ENCODE measurements around the gene BCL11A.

Gene BCL11A

DNA sequence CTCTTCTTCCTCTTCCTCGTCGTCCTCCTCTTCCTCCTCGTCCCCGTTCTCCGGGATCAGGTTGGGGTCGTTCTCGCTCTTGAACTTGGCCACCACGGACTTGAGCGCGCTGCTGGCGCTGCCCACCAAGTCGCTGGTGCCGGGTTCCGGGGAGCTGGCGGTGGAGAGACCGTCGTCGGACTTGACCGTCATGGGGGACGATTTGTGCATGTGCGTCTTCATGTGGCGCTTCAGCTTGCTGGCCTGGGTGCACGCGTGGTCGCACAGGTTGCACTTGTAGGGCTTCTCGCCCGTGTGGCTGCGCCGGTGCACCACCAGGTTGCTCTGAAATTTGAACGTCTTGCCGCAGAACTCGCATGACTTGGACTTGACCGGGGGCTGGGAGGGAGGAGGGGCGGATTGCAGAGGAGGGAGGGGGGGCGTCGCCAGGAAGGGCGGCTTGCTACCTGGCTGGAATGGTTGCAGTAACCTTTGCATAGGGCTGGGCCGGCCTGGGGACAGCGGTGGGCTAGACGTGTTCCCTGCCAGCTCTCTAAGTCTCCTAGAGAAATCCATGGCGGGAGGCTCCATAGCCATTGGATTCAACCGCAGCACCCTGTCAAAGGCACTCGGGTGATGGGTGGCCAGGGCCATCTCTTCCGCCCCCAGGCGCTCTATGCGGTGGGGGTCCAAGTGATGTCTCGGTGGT, 91.9 kb downstream of the BCL11A start:
- DNase-seq (ENCODE audit: low read depth), result no peak

DNA sequence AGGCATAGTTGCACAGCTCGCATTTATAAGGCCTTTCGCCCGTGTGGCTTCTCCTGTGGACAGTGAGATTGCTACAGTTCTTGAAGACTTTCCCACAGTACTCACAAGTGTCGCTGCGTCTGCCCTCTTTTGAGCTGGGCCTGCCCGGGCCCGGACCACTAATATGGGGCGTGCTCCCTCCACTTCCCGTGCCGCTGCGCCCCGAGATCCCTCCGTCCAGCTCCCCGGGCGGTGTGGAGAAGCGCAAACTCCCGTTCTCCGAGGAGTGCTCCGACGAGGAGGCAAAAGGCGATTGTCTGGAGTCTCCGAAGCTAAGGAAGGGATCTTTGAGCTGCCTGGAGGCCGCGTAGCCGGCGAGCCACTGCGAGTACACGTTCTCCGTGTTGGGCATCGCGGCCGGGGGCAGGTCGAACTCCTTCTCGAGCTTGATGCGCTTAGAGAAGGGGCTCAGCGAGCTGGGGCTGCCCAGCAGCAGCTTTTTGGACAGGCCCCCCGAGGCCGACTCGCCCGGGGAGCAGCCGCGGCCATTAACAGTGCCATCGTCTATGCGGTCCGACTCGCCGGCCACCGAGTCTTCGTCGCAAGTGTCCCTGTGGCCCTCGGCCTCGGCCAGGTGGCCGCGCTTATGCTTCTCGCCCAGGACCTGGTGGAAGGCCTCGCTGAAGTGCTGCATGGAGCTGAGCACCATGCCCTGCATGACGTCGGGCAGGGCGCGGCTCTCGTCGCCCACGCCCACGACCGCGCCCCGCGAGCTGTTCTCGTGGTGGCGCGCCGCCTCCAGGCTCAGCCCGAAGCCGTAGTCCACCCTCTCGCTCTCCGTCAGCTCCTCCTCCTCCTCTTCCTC, 92.7 kb downstream of the BCL11A start:
- no peak for DNase-seq (ENCODE audit: low read depth)

DNA sequence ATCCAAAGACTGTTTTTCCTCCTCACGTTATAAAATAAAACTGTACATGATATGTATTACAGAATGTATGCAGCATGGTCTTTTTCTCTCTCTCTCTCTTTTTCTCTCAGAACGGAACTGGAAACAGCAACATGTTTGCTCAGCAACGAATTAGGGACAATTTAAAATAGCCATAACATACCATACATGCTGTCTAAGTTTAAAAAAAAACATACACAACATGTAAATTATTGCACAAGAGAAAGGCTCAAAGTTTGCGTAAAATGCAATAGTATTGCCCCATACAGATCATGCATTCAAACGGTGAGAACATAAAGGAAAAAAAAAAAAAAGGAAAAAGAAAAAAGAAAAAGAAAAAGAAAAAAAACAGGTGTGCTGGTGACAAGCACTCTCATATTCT, 93.6 kb downstream of the BCL11A start:
- DNase-seq (ENCODE audit: low read depth), result no peak

DNA sequence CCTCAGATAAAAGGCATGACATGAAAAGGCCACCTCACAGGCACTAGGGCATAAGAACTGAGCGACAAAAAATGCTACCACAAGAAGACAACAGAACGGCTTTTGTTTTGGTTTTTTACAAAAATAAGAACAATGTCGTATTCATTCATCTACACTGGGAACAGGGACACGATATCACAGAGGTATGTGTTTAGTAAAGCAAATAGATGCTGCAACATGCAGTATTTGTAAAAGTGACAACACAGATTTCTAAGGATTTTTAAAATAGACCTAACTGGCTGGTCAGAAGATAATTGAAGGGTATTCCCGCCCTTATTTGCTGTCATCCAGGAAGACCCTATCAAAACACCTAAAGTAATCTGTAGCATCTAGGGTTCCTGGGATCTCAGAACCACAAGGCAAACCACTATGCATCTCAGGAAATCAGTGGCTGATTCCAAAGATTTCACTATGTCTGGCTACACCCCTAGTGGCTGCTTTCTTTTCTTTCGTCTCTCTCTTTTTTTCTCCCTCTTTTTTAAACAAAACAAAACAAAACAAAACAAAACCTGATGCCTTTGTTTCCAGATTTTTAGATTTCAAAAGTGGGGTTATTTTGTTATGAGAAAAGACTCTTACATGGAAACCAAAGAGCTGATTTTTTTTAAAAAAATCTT, 97.2 kb downstream of the BCL11A start:
- DNase-seq (ENCODE audit: low read depth), result no peak

DNA sequence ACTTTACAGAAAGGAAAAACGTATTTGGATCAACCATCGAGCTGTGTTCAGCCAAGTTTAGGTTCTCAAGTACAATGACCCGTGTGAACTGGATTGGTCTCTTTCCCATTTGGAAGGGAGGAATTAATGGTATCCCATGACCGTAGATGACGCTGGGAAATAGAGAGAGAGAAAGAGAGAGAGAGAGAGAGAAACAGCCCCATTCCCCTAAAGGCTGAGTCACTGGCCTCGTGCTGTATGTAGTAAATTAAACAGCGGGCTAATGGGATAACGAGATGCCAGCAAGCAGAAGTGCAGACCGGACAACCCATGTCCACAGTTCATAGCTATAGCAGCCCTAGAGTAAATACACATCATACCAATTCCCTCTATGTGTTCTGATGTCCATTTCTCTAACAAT, 99.6 kb downstream of the BCL11A start:
- no peak for DNase-seq (ENCODE audit: low read depth)

DNA sequence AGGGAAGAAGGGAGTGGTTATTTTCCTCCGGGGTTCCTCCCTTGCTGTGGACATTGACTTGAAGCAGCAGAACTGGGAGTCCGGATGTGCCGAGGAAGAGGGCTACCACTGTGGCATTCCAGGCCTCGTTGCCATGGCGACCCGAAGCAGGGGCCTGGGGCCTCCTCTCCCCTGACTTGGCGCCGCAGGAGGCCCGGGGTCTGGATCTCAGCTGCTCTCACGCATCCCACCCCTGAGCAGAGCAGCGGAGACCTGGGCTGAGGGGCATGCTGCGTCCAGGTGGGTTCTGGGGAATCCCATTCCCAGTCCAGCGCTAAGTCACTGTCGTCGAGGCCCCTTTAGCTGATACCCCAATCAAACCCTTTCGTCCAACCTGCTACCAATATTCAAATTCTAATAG, 100.2 kb downstream of the BCL11A start:
- DNase-seq (ENCODE audit: low read depth), result no peak

DNA sequence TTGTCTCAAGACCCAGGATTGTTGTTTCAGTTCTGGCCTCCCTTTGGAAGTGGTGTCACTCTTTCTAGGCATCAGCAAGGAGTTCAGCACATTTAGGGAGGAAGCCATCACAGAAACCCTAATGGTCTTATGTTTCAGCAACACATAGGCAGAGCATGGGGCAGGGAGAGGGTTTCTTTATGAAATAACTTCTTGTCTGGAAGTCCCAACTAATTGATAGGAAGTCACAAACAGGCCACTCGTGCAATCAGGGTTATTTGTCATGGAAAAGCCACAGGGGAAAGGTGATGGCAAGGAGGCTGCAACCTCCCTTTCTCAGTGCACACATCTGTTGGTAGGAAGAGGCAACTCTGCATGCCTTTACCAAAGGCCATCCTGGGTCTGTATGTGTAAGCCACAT, 103.0 kb downstream of the BCL11A start:
- no peak for DNase-seq (ENCODE audit: low read depth)

DNA sequence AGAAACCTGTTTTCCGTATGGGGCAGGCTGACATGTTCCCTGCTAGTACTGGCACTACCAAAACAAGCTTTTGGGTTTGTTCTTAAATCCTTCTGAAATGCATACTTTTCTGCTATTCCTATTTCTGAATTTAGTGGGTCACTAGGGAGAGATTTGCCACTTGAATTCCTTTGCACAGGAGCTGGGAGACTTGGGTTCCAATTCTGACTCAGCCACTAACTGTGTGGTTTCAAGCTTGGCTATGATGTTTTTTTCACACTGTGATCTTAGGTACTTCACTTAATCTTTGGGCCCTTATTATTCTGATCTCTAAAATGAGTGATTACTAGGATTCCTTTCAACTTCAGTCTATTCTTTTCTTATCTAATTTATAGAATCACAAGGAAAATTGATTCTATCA, 105.5 kb downstream of the BCL11A start:
- no peak for DNase-seq (ENCODE audit: low read depth)

DNA sequence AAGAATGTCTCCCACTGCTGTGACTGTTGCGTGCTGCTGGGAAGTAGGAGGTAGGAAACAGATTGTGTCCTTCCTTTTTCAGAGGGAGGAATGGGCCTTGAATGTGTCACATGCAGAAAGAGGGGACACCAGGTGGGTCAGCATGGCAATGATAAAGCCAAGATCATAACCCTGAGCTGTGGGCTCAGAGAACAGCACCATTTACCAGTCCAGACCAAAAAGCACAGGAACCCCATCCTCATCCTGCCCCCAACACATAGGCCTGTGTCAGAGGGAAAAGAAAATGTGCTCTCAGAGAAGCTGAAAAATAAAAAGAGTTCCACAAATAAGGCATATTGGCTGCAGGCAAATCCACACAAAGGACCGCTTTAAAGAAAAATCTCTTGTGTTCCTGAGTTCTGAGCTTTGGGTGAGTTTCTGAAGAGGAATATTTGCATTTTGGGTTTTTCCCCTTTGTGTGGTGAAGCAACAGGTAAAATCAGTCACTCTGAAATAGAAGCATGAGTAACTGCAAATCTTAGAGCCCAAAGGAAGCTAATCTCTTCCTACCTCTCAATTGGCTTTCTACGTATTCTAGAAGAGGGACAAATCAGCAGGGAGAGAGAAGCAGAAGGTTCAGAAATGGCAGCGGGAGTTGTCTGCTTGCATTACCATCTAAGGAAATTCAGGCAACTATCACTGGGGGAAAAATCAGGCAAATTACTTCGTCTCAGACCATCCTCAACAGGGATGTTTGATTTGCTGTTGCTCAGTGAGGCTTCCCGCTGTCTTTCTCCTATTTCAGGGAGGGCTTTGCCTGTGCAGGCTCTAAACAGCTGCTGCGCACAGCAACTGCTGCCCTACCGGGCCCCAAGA, 106.8 kb downstream of the BCL11A start:
- DNase-seq (ENCODE audit: low read depth), result no peak

DNA sequence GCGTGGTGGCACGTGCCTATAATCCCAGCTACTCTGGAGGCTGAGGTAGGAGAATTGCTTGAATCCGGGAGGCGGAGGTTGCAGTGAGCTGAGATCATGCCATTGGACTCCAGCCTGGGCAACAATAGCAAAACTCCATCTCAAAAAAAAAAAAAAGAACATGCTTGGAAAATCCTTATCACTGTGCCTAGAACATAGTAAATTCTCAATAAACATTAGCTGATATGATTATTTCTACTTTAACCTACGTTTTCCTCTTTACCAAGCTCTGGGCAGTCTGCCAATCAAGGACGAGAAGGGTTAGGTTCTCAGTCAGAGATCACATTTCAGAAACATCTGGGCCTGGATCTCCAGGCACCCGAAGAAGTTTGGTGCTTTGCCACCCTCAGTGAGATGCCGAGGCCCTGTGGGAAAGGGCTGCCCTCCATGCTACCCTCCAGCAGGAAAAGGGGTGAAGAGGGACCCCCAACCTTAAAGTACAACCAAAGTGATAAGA, 107.7 kb downstream of the BCL11A start:
- DNase-seq (ENCODE audit: low read depth), result no peak

DNA sequence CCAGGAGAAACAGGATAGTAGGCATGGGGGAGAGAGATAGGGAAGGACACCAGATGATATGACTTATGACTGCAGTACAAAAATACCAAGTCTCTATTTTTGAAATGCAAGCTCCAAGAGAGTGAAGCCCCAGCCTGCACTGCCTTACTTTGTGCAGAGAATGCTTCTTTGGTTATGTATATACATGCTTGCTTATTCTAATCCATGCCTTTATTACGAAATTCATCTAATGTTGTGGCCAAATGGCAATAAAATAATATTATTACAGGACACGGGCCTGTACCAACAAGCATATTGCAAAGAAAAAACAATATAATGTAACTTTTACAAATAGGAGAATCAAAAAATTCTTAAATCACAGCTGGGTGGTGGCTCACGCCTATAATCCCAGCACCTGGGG, 110.8 kb downstream of the BCL11A start:
- no peak for DNase-seq (ENCODE audit: low read depth)

DNA sequence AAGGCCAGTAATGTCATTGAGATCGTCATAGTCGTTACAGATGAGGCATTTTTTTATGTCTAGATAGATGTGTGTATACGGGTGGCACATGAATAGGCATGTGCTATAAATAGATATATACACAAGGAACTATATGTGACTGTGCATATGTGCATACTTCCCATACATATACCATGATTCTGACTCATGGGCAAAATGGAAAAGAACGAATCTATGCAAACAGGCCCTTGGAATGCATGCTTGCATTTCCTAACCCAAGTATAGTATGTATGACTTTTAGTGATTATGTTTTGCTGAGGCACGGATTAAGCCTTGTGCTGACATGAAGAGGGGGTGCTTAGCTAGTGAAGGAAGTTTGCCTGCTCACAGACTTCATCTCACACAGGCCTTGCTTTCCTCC, 111.7 kb downstream of the BCL11A start:
- DNase-seq (ENCODE audit: low read depth), result no peak

DNA sequence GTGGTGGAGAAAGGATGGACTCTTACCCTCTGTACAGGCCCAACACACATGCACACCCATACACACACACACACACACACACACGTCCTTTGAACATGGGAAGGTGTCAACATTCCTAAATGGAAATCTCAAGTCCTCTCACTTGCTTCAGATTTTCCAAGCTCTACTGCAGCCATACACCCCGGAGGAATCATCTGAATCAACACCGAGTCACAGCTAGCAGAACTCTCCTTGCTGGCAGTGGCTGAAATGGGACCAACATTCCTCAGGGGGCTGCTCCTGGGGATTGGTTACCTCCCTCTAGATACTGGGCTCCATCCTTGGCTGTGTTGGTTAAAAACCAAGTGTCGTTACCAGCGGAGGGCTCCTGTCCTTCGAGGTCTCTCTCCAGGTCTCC, 112.7 kb downstream of the BCL11A start:
- no peak for DNase-seq (ENCODE audit: low read depth)

DNA sequence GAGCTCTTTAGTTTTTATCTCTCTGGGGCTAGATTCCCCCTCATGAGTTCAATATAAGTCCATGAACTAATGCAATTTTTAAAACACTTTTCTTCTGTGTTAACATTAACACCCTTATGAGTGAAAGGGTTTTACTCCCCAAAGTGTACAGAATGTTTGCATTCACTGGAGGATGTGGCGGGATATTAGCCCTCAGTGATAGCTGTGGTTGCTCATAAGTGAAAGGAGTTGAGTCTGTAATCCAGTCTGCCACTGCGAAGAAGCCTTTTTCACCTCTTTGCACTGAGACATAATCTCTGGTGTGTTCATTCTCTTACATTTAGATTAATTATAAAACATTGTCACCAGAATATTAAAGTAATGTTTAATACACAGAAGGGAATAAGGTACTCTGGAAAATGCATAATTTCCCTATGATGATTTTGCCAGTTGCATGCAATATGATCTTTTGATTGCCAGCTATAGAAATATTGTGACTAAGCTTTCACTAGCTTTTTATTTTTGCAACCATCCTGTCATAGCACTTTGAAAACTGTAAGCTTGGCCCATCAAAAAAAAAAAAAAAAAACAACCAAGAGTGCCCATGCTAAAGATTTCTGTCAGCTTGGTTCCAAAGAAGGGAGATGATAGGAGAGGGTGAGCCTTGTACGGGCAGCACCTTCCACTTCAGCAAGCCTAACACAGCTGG, 113.2 kb downstream of the BCL11A start:
- no peak for DNase-seq (ENCODE audit: low read depth)

DNA sequence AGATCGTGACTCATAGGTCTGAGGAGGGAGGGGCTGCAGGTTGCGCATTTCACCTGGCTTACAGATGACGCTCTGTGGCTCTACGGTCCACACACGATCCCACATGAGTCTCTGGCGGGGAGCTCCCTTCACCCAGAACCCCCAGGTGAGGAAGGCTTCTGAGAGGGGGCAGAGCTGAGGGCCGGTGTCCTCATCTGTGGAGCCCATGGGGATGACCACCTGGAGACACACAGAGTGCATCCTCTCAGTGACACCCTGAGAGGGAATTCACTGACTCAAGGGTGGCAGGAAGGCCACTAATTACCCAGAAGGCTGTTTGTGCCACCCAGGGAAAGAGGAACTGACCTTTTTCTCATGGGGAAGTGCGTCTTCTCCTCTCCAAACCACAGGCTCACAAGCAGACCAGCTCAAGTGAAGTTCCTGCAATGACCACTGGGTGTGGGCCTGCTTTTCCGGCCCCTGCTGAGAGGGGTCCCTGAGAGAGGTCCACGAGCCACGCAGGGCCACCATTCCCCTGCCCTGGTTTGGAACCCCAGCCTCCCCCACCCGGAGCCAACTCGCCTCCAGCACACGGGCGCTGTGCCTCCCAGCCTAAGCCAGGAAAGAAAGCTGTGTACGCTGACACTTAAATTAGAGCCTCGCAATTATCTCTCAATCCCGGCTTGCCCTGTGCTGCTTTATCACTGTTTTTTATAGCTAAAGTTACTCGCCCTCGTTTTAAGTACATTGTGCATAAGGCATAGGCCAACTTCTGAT, 114.1 kb downstream of the BCL11A start:
- DNase-seq (ENCODE audit: low read depth), result no peak

DNA sequence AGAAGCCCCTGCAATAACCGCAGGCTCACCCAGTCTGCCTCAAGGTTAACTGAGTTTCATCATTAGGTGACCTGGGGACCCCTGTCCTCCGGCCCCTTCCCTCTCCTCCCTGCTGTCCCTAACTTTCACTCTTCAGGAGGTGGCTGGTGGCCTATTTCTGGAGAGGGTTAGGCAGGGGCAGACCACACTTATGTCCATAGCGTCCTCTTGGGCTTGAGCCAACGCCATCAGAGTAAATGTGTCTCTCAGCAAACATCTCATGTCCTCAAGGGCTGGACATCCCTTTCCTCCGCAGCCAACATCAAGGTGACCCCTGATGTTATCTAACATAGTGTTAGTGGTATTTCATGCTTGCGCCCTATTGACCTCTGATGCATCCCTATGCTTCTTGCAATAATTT, 114.8 kb downstream of the BCL11A start:
- no peak for DNase-seq (ENCODE audit: low read depth)

DNA sequence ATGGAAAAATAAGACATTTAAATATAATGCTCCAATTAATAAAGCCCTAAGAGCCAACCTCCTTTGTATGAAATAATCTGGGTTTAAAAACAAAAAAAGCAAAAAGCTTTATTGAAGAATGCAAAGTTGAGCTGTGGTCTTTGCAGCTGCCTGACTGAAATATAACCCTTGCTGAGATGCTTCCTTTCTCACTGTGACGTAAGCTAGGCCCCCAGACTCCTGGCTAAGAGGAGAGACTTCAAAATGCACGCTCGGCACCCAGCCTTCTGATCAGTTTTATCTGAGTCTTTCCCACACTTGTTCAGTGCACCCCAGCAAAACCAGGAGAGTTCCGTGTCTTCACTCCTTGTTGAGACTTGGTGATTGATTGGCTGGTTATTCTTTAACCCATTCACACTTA, 115.3 kb downstream of the BCL11A start:
- no peak for DNase-seq (ENCODE audit: low read depth)

DNA sequence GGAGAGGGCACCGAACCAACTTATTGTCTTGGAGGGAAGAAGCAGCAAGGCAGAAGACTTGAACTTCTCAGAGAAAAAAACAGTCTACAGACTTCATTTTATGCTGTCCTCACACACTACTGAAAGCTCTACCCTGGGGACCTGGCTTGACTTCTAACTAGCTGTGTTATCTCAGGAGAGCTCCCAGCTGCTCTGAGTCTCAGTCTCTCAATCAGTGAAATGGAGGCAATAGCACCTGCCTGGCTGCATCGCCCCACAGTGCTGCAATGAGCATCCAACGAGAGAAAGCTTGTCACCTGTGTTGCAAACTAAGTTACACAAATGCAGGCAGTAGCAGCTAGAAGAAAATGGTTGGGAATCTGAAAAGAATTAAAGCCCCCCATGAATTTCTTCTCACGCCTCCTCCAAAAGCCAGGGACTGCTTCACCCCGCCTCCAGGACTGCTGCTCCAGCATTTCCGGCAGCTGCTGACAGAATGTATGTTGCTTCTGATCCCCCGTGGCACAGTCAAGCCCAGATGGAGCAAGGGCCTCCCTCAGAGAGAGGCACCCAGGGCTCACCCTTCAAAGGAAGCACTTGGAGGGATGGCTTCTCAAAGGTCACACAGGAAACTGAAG, 116.3 kb downstream of the BCL11A start:
- no peak for DNase-seq (ENCODE audit: low read depth)

DNA sequence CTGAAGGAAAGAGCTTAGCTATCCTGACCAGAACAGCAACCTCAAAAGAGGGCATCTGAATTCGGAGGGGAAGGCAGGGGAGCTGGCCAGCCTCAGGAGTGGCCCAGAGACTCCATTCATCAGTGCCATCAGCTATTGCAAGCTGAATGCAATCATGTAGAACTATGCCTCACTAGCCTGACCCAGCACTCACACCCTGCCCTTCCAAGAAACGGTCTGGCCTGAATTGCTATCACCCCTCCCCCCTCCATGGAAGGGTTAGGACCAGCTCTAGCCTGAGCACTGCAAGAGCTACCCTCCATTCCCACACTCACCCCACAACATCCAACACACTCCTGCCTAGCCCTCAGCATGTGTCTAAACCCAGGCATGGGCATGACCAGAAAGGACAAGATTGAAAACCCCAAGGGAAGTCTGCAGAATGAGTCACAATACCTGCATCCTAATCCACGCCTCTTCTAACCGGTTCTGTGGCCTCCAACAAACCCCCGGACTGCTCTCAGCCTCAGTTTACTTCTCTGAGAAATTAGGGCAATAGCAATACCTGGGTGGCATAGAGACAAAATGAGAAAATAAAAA, 120.3 kb downstream of the BCL11A start:
- no peak for DNase-seq (ENCODE audit: low read depth)

DNA sequence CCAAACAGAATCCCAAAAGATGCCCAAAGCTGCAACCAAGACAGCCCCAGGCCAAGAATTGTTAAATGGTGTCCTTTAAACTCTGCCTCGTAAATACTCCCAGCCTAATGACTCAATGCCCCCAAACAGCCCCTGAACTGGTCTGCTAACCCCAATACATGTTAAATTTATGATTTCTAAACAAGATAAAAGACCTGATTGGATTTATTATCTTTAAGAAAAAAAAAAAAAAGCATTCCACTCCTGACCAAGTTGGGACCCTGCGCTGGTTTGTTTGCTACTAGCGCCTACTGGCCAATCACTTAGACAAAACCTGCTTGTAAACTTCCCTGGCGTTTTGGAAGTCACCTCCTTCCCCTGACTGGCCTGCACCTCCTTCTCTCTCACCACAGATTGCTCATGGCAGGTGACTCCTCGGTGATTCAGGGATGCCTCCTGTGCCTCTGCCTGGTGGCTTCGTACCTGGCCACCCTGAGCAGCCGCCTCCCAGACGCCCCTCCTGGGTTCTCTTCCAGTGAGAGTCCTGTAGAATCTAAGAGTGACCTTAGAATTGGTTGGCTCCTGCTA, 121.3 kb downstream of the BCL11A start:
- DNase-seq (ENCODE audit: low read depth), result no peak
